Adipocyte (in vitro differentiated cells): Measurements from ENCODE around the gene P2RY8.
"Not testable (repeated sequence)": the region's sequence is repeated elsewhere in the genome, so short reads cannot be mapped to it uniquely, and the experiment has no call there.

ENCODE experiments used
- DNase-seq: peaks from one replicate; pipeline ENCODE4 v3.0.0-alpha.2; 2015; ENCODE audit warnings: low read depth
- H3K27me3 ChIP-seq: replicated peaks from 2 replicates; pipeline ENCODE4 v1.7.0; 2013; ENCODE audit warnings: mild to moderate bottlenecking, low read length, moderate library complexity; ENCODE audit not compliant: control insufficient read depth, insufficient read depth
- H3K36me3 ChIP-seq: 2 replicates; pipeline ENCODE4 v1.7.0; 2013; ENCODE audit warnings: low read length, mild to moderate bottlenecking, moderate library complexity; ENCODE audit not compliant: control insufficient read depth, insufficient read depth, severe bottlenecking
- H3K4me1 ChIP-seq: 2 replicates; pipeline ENCODE4 v1.7.0; 2013; ENCODE audit warnings: mild to moderate bottlenecking, low read length, moderate library complexity; ENCODE audit not compliant: control insufficient read depth, insufficient read depth
- H3K4me3 ChIP-seq: 2 replicates; pipeline ENCODE4 v1.7.0; 2013; ENCODE audit warnings: mild to moderate bottlenecking, low read length, moderate library complexity
- H3K9ac ChIP-seq: 2 replicates; pipeline ENCODE4 v1.7.0; 2013; ENCODE audit warnings: mild to moderate bottlenecking, low read length, moderate library complexity
- H3K9me3 ChIP-seq: 2 replicates; pipeline ENCODE4 v1.7.0; 2013; ENCODE audit warnings: mild to moderate bottlenecking, low read length, moderate library complexity; ENCODE audit not compliant: control insufficient read depth

P2RY8 gene

DNA sequence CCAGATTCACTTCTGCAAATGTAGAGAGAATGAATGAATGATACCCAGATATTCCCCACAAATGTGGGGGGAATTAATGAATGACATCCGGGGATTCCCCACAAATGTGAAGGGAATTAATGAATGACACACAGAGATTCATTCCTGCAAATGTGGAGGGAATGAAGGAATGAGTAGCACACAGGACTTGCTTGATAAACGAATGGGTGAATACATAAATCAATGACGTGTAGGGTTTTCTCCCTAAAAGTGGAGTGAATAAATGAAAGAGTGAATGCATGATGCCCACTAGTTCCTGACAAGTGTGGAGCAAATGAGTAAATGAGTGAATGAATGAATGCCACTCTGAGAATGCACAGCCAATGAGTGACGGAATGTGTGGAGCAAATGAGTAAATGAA, 45.7 kb downstream of the P2RY8 start:
- H3K9ac ChIP-seq, H3K4me1 ChIP-seq, H3K9me3 ChIP-seq, H3K4me3 ChIP-seq, H3K36me3 ChIP-seq, DNase-seq: not testable (repeated sequence)
- H3K27me3 ChIP-seq: peaks cover 12% of the 10 kb centered on the region

DNA sequence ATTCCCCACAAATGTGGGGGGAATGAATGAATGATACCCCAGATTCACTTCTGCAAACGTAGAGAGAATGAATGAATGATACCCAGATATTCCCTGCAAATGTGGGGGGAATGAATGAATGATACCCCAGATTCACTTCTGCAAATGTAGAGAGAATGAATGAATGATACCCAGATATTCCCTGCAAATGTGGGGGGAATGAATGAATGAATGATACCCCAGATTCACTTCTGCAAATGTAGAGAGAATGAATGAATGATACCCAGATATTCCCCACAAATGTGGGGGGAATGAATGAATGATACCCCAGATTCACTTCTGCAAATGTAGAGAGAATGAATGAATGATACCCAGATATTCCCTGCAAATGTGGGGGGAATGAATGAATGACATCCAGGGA, 46.3 kb downstream of the P2RY8 start:
- not testable (repeated sequence) for H3K4me1 ChIP-seq, H3K9me3 ChIP-seq, H3K4me3 ChIP-seq, DNase-seq, H3K9ac ChIP-seq, H3K36me3 ChIP-seq
- peaks cover 14% of the 10 kb centered on the region for H3K27me3 ChIP-seq

GRCh38 chrX:1489354-1489753, 47.6 kb downstream of the P2RY8 start:
- not testable (repeated sequence) for H3K4me1 ChIP-seq, H3K9ac ChIP-seq, H3K4me3 ChIP-seq, H3K36me3 ChIP-seq, H3K9me3 ChIP-seq, DNase-seq
- peaks cover 14% of the 10 kb centered on the region for H3K27me3 ChIP-seq

DNA sequence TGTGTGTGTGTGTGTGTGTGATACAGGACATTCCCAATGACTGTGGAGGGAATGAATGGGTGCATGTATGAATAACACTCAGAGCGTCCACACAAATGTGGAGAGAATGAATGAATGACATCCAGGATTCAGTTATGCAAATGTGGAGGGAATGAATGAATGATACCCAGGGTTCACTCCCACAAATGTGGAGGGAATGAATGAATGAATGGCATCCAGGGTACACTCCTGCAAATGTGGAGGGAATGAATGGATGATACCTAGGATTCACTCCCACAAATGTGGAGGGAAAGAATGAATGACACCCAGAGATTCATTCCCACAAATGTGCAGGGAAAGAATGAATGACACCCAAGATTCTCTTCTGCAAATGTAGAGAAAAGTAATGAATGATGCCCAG, 48.2 kb downstream of the P2RY8 start:
- Histone ChIP-seq H3K9me3 (peaks cover 2% of the 10 kb centered on the region), H3K4me1 (no peaks in the 10 kb centered on the region), H3K9ac (no peak overlapping the region), H3K36me3 (no peaks in the 10 kb centered on the region), H3K4me3 (no peak overlapping the region), H3K27me3 (peaks cover 19% of the 10 kb centered on the region)
- DNase-seq: no peak

GRCh38 chrX:1488141-1488540, 48.8 kb downstream of the P2RY8 start:
- no peak for DNase-seq
- no peaks in the 10 kb centered on the region for H3K4me1 ChIP-seq
- H3K9me3 ChIP-seq: peaks cover 2% of the 10 kb centered on the region
- H3K4me3 ChIP-seq: no peak overlapping the region
- H3K36me3 ChIP-seq: no peaks in the 10 kb centered on the region
- H3K27me3 ChIP-seq: peaks cover 23% of the 10 kb centered on the region
- no peak overlapping the region for H3K9ac ChIP-seq

DNA sequence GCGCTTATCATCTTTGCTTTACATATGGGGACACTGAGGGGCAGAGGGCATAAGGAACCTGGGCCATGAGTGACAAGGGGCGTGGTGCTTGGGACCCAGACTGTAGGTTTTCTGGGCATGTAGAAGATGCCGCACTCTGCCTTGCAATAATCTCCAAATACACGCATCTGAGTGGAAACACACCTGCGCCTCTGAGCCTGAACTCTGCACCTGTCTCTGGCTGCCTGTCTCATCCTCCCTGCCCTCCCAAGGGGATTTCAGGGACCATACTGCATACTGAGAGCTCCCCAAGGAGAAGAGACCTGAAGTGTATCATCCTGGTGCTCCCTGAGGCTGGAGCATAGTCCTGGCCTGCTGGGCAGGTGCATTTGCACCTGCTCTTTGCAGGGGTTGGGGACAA, 49.6 kb downstream of the P2RY8 start:
- Histone ChIP-seq H3K9me3 (peaks cover 2% of the 10 kb centered on the region), H3K27me3 (peaks cover 23% of the 10 kb centered on the region), H3K9ac (no peak overlapping the region), H3K4me3 (no peak overlapping the region), H3K4me1 (no peaks in the 10 kb centered on the region), H3K36me3 (no peaks in the 10 kb centered on the region)
- no peak for DNase-seq

- Histone ChIP-seq H3K9me3 (peaks cover 2% of the 10 kb centered on the region), H3K4me3 (no peak overlapping the region), H3K4me1 (peaks cover 5% of the 10 kb centered on the region), H3K9ac (no peak overlapping the region), H3K27me3 (peaks cover 20% of the 10 kb centered on the region), H3K36me3 (no peaks in the 10 kb centered on the region)
- no peak for DNase-seq
These were observed 50.1 kb downstream of the P2RY8 start for GRCh38 chrX:1486749-1487361.

GRCh38 chrX:1486177-1486576, 50.8 kb downstream of the P2RY8 start:
- Histone ChIP-seq H3K4me3 (no peak overlapping the region), H3K9ac (no peak overlapping the region), H3K36me3 (no peaks in the 10 kb centered on the region), H3K4me1 (peaks cover 7% of the 10 kb centered on the region), H3K9me3 (peaks cover 2% of the 10 kb centered on the region), H3K27me3 (peaks cover 20% of the 10 kb centered on the region)
- DNase-seq: no peak

GRCh38 chrX:1485033-1485432, 52.0 kb downstream of the P2RY8 start:
- peaks cover 3% of the 10 kb centered on the region for H3K9me3 ChIP-seq
- peaks cover 7% of the 10 kb centered on the region for H3K4me1 ChIP-seq
- no peak for DNase-seq
- H3K9ac ChIP-seq: no peak overlapping the region
- H3K36me3 ChIP-seq: no peaks in the 10 kb centered on the region
- H3K27me3 ChIP-seq: peaks cover 20% of the 10 kb centered on the region
- H3K4me3 ChIP-seq: no peak overlapping the region

- Histone ChIP-seq H3K4me1 (peaks cover 7% of the 10 kb centered on the region), H3K27me3 (peaks cover 20% of the 10 kb centered on the region), H3K4me3 (no peak overlapping the region), H3K9ac (no peak overlapping the region), H3K9me3 (peaks cover 7% of the 10 kb centered on the region), H3K36me3 (no peaks in the 10 kb centered on the region)
- DNase-seq: no peak
These were observed 52.4 kb downstream of the P2RY8 start for GRCh38 chrX:1484638-1485019.

DNA sequence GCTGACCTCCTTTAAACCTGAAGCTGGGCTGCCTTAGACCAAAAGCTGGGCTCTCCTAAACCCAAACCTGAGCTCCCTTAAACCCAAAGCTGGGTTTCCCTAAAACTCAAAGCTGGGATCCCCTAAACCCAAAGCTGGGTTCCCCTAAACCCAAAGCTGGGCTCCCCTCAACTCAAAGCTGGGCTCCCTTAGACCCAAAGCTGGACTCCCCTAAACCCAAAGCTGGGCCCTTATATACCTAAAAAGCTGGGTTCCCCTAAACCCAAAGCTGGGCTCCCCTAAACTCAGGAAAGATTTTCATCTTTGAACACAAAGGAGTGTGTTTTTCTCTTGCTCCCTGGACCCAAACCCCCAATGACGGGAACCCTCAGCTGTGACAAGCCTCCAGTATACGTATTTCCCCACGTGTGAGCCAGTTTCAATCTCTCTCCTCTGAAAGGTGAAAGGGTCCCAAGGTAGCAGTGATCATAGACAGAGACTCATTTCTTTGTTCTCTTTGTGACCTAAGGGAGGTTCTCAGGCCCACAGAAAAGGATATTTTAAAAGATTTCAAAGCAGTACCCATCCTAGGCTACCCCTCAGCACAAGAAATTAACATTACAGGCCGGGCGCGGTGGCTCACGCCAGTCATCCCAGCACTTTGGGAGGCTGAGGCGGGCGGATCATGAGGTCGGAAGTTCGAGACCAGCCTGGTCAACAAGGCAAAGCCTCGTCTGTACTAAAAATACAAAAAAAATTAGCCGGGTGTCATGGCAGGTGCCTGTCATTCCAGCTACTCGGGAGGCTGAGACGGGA, 52.9 kb downstream of the P2RY8 start:
- no peak overlapping the region for H3K4me3 ChIP-seq
- DNase-seq: no peak
- peaks cover 7% of the 10 kb centered on the region for H3K4me1 ChIP-seq
- H3K27me3 ChIP-seq: peaks cover 20% of the 10 kb centered on the region
- no peak overlapping the region for H3K9ac ChIP-seq
- H3K36me3 ChIP-seq: no peaks in the 10 kb centered on the region
- H3K9me3 ChIP-seq: peaks cover 11% of the 10 kb centered on the region
